HG02938 (cell line): ENCODE measurements around the gene CCL14.

Experiments
- ATAC-seq: cut with Tn5 transposase; IDR thresholded peaks from one replicate; pipeline ENCODE4 v1.9.1; 2021; ENCODE audit warnings: mild to moderate bottlenecking, moderate library complexity; ENCODE audit not compliant: unreplicated experiment

Gene CCL14

DNA sequence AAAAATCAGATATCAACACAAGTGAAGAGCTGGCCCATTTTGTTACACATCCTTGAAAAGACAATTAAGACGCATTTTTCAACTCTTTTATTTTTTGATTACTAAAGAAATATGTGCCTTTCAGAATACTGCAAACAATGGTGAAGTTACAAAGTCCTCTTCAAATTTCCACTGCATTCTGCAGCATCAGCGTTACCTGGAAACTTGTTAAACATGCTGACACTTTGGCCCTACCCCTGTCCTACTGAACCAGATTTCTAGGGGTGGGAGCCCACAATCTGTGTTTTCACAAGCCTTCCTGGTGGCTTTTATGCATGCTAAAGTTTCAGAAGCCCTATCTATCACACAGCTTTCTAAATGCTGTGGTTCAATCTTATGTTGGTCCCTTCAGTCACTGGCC, 4.5 kb upstream of the CCL14 start:
- no peak for ATAC-seq

DNA sequence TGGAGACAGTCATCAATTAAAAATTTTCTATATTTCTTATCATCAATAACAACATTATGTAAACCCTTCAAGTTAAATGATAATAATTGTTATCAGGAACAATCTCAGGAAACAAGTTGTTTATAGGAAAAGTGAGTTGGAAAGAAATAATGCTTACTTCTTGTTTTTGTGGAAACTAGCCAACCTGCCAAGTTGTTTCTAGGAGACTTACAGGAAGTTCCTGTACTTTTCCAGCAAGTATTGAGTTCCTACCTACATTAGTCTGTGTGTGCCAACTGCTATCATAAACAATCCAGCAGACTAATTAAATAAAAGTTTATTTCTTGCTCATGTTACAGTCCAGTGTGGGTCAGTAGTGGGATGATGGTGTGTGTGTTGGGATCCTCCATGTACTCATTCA, 1.6 kb upstream of the CCL14 start:
- ATAC-seq = no peak

GRCh38 chr17:35984140-35984539, 2.4 kb downstream of the CCL14 start:
- no peak for ATAC-seq

GRCh38 chr17:35982409-35983191, 3.9 kb downstream of the CCL14 start:
- ATAC-seq = no peak

GRCh38 chr17:35981908-35982330, 4.6 kb downstream of the CCL14 start:
- no peak for ATAC-seq

GRCh38 chr17:35981246-35981645, 5.3 kb downstream of the CCL14 start, which contains the start of gene CCL16:
TSS of gene CCL16 (minus strand) at chr17:35981497. CDS start at chr17:35981420, 77 bp downstream.
- no peak for ATAC-seq

- no peak for ATAC-seq
Observed at GRCh38 chr17:35978346-35978745, 8.2 kb downstream of the CCL14 start.

DNA sequence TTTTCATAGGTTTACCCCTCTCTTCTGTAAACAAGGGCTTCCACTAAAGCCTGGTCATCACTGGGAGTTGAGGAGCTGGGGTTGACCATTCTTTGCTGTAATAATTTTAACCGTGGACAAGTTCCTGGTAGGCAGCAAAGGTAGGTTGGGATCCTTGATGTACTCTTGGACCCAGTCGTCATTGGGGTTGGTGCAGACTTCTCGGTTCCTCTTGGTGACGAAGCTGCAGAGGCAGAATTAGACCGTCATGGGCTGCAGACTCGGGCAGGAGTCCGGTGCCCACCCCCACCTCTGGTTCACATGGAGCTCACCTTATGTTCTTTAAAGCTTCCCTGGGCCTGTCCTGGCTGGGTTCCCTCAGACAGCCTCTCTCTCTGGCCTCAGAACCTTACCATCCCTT, 9.0 kb downstream of the CCL14 start:
- no peak for ATAC-seq

DNA sequence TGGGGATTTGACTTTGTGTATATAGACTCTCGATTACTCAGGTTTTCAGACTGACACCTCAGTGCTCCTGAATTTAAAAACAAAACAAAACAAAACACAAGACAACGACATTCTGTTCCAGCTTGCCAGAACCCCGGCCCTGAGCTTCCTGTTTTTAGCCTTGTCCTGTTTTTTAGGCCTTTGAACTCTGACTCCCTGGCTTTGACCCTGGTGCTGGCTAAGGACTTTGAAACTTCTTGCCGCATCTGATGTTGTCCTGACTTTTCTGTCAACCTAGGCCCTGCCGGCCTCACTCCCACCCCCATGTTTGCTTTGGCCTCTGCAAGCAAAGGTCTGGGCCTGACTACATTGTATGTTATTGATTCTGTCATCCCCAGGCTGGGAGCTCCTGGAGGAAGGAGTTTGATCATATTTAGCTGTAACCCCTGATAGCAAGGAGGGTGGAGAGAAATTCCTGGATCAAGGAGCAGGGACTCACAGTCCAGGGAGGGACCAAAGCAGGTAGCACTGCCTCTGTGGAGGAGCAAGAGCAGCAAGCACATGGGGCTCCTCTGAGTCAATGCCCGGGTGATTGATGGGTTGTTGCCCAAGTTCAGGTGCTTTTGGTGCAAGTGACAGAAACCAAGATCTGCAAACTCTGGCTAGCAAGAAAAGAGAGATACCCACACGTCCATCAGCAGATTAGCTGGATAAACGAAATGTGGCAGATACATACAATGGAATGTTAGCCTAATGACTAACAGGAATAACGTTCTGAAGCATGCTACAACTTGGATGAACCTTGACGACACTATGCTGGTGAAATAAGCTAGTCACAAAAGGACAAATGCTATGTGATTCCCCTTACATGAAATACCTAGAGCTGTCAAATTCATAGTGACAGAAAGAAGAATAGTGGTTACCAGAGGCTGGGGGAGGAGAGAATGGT, 12.9 kb downstream of the CCL14 start:
- ATAC-seq = no peak

DNA sequence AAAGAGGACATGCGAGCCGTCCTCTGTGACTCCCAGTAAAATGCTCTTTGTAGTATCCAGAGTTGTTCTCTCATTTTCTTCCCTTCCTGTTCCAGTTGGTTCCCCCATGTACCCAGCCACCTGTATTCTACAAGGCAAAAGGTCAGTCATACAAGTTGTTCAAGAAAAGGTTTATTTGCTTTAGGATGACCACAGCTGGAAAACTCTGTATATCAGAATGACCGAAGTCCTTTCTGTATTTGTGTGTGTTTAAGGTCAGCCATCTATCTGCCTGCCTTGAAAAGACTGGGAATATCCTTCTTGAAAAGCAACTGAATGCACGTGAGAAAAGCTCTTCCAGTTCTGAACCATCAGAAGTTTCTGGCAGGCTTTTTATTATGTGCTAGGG, 13.6 kb downstream of the CCL14 start:
- ATAC-seq = no peak

GRCh38 chr17:35972535-35972934, 14.0 kb downstream of the CCL14 start:
- no peak for ATAC-seq

DNA sequence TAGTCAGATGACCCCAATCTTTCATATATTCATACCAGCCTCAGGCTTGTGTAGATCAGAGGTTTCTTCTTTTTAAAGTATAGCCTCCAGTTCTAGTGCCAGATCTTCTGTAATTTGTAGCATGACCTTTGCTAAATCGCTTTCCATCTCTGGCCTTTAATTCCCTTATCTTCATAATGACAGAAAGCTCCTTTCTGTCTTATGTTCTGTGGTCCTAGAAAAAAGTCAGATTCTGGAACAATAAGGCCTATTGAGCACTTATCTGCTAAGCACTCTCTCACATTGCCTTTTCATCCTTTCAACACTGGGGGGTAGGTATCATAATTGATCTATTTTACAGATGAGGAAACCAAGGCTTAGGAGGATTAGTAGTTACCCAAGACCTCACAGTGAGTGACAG, 14.5 kb downstream of the CCL14 start:
- no peak for ATAC-seq

GRCh38 chr17:35969558-35970380, 16.8 kb downstream of the CCL14 start:
- no peak for ATAC-seq

DNA sequence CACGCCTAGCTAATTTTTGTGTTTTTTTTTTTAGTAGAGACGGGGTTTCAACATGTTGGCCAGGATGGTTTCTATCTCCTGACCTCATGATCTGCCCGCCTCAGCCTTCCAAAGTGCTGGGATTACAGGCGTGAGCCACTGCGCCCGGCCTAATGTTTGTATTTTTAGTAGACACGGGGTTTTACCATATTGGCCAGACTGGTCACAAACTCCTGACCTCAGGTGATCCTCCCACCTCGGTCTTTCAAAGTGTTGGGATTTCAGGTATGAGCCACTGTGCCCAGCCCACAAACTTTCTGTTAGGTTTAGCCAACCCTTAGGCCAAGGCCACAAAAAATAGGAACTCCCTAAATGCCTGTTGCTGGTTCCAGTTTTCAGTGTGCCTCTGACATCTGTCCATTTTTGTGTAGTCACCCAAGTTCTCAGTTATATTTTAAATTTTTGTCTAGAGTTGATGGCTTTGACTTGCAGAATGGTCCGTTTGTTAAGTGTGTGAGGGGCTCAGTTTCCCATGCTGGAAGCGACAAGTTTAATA, 17.9 kb downstream of the CCL14 start:
- ATAC-seq = no peak

DNA sequence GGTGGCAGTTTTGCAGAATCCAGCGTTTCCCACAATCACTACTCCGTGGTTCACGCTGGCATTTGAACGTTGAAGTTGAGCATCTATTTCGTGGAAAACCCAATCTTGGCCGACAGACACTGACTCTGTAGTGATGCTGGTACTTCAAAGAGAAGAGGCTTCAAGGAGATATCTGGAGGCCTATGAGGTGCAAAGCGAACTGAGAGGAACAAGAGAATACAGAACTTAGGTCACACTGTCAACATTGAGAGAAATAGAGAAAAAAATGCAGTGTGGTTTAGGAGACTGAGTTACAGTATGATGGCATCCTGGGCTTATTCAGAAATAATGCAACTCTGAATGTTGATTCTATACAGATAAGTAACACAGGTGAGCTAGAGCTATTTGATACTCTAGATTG, 21.3 kb downstream of the CCL14 start:
- no peak for ATAC-seq

DNA sequence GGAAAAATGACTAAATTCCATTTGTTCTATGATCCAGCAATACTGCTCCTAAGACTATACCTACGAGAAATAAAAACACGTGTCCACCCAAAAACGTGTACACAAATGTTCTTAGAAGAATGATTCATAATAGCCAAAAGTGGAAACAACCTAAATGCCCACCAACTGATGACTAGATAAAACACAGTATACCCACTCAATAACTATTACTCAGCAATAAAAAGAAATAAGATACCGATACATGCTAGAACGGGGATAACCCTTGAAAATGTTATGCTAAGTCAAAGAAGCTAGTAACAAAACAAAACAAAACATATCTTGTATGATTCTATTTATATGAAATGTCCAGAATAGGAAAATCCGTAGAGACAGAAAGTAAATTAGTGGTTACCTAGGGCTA, 22.9 kb downstream of the CCL14 start:
- ATAC-seq = no peak

DNA sequence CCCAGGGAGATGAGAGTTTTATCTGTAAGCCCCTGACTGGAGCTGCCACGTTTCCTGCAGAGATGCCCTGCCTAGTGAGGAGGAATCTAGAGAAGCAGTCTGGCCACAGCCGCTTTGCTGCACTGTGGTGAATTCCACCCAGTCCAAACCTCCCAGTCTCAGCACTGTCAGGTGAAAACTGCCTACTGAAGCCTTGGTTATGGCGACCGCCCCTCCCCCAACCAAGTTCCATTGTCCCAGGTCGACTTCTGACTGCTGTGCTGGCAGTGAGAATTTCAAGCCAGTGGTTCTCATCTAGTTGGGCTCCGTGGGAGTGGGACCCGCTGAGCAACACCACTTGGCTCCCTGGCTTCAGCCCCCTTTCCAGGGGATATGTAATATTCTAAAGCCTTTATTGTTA, 32.8 kb downstream of the CCL14 start:
- ATAC-seq = no peak

GRCh38 chr17:35949401-35949800, 37.1 kb downstream of the CCL14 start:
- ATAC-seq = no peak

DNA sequence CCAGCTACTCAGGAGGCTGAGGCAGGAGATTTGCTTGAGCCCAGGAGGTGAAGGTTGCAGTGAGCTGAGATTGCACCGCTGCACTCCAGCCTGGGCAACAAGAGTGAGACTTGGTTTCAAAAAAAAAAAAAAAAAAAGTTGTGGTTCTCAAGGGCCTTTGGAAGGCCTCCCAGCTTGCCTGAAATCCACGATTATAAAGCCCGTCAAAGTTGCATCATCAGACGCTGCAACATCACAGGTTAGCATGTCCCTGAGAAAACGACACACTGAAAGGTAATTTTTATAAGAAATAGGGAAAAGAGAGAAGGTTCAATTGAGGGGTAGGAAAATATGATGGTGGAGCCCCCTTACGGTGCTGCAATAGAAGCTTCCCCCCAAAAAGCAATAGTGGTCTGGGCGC, 38.4 kb downstream of the CCL14 start:
- no peak for ATAC-seq

DNA sequence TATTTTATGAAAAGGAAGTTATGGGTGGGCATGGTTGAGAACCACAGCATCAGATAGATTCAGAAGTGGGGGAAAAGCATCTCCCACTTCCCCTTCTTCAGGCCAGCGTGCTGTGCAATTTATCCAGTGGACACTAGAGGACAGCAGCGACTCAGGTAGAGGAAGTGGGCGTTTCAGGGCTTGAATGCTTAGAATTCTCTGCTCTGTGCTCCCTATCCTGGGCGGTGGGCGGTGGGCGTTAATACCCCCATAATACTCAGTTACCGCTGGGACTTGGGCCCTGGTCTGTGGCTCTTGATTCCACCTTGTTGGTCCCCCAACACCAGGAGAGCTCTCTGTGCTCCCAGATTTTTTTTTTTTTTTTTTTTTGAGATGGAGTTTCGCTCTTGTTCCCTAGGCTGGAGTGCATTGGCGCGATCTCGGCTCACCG, 39.4 kb downstream of the CCL14 start:
- no peak for ATAC-seq

GRCh38 chr17:35944151-35944550, 42.4 kb downstream of the CCL14 start:
- ATAC-seq = no peak
